H1 (cell line): ENCODE results near the gene IFITM2. TPM values are rescaled to one million over a fixed set of nuclear protein-coding genes. Genes with fewer than 3 reads are reported as not detected.

ENCODE experiments used
- CTCF ChIA-PET: fragments of 300-600 bp; sonication (Branson Sonifier 250); formaldehyde crosslinking; loops from one replicate; lab custom pipeline; 2021; ENCODE audit not compliant: partially characterized antibody; lab: Charles Lee
- POLR2A ChIA-PET: fragments of 300-600 bp; sonication (Branson Sonifier 250); formaldehyde crosslinking; loops from one replicate; lab custom pipeline; 2021; ENCODE audit warnings: inconsistent platforms; ENCODE audit not compliant: partially characterized antibody; lab: Charles Lee
- DNase-seq, 2 experiments: peaks; one replicate each; pipeline versions ENCODE4 v3.0.0 to v3.0.0-alpha.2; 2010 to 2022; ENCODE audit warnings: low spot score in 2 of 2, low read depth in 1 of 2, mixed read lengths in 1 of 2
- FAIRE-seq: peaks from 2 replicates; lab custom pipeline; 2011; peaks lifted over from hg19 to GRCh38; lab: Jason Lieb, UNC
- H2AFZ ChIP-seq: 2 replicates; pipeline ENCODE4 v1.8.1; 2012; ENCODE audit warnings: low read length, inconsistent platforms
- H2AK5ac ChIP-seq: 2 replicates; pipeline ENCODE4 v1.6.1; 2013; ENCODE audit warnings: low read depth, low read length
- H2BK120ac ChIP-seq: replicated peaks from 2 replicates; pipeline ENCODE3; 2013; ENCODE audit warnings: low read depth, low read length, inconsistent platforms
- H2BK12ac ChIP-seq: 2 replicates; pipeline ENCODE4 v1.6.1; 2013; ENCODE audit warnings: low read depth, low read length
- H2BK15ac ChIP-seq: 2 replicates; pipeline ENCODE4 v1.6.1; 2013; ENCODE audit warnings: low read length
- H2BK20ac ChIP-seq: 2 replicates; pipeline ENCODE4 v1.6.1; 2013; ENCODE audit warnings: low read length
- H2BK5ac ChIP-seq: 2 replicates; pipeline ENCODE4 v1.6.1; 2013; ENCODE audit warnings: low read depth, low read length
- H3K14ac ChIP-seq: 2 replicates; pipeline ENCODE4 v1.6.1; 2013; ENCODE audit warnings: inconsistent platforms; ENCODE audit not compliant: insufficient read length
- H3K18ac ChIP-seq: 2 replicates; pipeline ENCODE4 v1.6.1; 2013; ENCODE audit warnings: low read length; ENCODE audit errors: extremely low read depth
- H3K23ac ChIP-seq: 2 replicates; pipeline ENCODE4 v1.6.1; 2013; ENCODE audit warnings: inconsistent platforms; ENCODE audit not compliant: insufficient read length
- H3K23me2 ChIP-seq: 2 replicates; pipeline ENCODE4 v1.6.1; 2013; ENCODE audit warnings: low read depth, low read length
- H3K27ac ChIP-seq: 2 replicates; pipeline ENCODE4 v1.6.1; 2011; ENCODE audit warnings: low read depth, low read length, inconsistent platforms
- H3K27me3 ChIP-seq, 4 experiments: replicated peaks in 1 of 4; 1 replicate in 1 of 4; 2 replicates in 3 of 4; pipeline versions ENCODE4 v1.6.1 to v1.8.1; 2011 to 2013; ENCODE audit warnings: low read length in 3 of 4, mild to moderate bottlenecking in 3 of 4, inconsistent platforms in 2 of 4, mixed read lengths in 2 of 4, moderate library complexity in 1 of 4; ENCODE audit not compliant: control insufficient read depth in 3 of 4, insufficient read depth in 3 of 4; ENCODE audit errors: extremely low read depth in 1 of 4
- H3K36me3 ChIP-seq, 4 experiments: 2 replicates each; pipeline versions ENCODE4 v1.6.1 to v1.8.1; 2011 to 2013; ENCODE audit warnings: mild to moderate bottlenecking in 4 of 4, low read length in 3 of 4, moderate library complexity in 2 of 4, control low read depth in 1 of 4, inconsistent platforms in 1 of 4; ENCODE audit not compliant: insufficient read depth in 4 of 4, control insufficient read depth in 2 of 4
- H3K4ac ChIP-seq: replicated peaks from 2 replicates; pipeline ENCODE3; 2013; ENCODE audit warnings: low read length, low read depth, mixed read lengths, inconsistent platforms; ENCODE audit not compliant: insufficient read length
- H3K4me1 ChIP-seq, 4 experiments: replicated peaks in 1 of 4; 1 replicate in 1 of 4; 2 replicates in 3 of 4; pipeline versions ENCODE4 v1.6.1 to v1.8.1; 2011 to 2013; ENCODE audit warnings: low read length in 3 of 4, inconsistent platforms in 2 of 4, mixed read lengths in 1 of 4; ENCODE audit not compliant: insufficient read depth in 4 of 4, control insufficient read depth in 3 of 4
- H3K4me2 ChIP-seq, 2 experiments: 2 replicates each; pipeline versions ENCODE4 v1.6.1 to v1.8.1; 2011 to 2013; ENCODE audit warnings: low read depth in 2 of 2, low read length in 2 of 2, control low read depth in 1 of 2, inconsistent platforms in 1 of 2, mild to moderate bottlenecking in 1 of 2; ENCODE audit not compliant: insufficient read depth in 1 of 2
- H3K4me3 ChIP-seq, 4 experiments: fragments of 200-600, 300-600 bp in 1 of 4; sonication (generic), shearing (Covaris generic), sonication (Bioruptor Twin) in 1 of 4; 2 replicates each; pipeline versions ENCODE4 v1.5.1 to v1.8.1; 2011 to 2016; ENCODE audit warnings: low read length in 4 of 4, low read depth in 3 of 4, control low read depth in 2 of 4, inconsistent platforms in 2 of 4, mild to moderate bottlenecking in 2 of 4, mixed read lengths in 1 of 4, moderate library complexity in 1 of 4; ENCODE audit not compliant: insufficient read depth in 2 of 4; ENCODE audit errors: extremely low read depth in 1 of 4
- H3K56ac ChIP-seq: replicated peaks from 2 replicates; pipeline ENCODE3; 2013; ENCODE audit warnings: low read depth, mild to moderate bottlenecking, mixed read lengths, low read length, inconsistent platforms; ENCODE audit not compliant: insufficient read length
- H3K79me1 ChIP-seq: 2 replicates; pipeline ENCODE4 v1.6.1; 2013; ENCODE audit warnings: low read depth, low read length, control low read depth
- H3K79me2 ChIP-seq, 2 experiments: 2 replicates each; pipeline versions ENCODE4 v1.6.1 to v1.8.1; 2012 to 2013; ENCODE audit warnings: low read length in 2 of 2, mild to moderate bottlenecking in 2 of 2, inconsistent platforms in 1 of 2; ENCODE audit not compliant: insufficient read depth in 2 of 2, control insufficient read depth in 1 of 2
- H3K9ac ChIP-seq, 4 experiments: replicated peaks in 1 of 4; 1 replicate in 1 of 4; 2 replicates in 3 of 4; pipeline versions ENCODE4 v1.6.1 to v1.8.1; 2011 to 2013; ENCODE audit warnings: low read depth in 3 of 4, low read length in 3 of 4, control low read depth in 2 of 4, mild to moderate bottlenecking in 2 of 4, moderate library complexity in 2 of 4, inconsistent platforms in 1 of 4; ENCODE audit errors: extremely low read depth in 1 of 4
- H3K9me3 ChIP-seq, 2 experiments: 2 replicates each; pipeline versions ENCODE4 v1.6.1 to v1.8.1; 2012 to 2013; ENCODE audit warnings: mild to moderate bottlenecking in 2 of 2, moderate library complexity in 2 of 2, control low read depth in 1 of 2, inconsistent platforms in 1 of 2, low read depth in 1 of 2, low read length in 1 of 2, mixed read lengths in 1 of 2; ENCODE audit not compliant: insufficient read depth in 2 of 2
- H4K20me1 ChIP-seq, 2 experiments: replicated peaks in 1 of 2; 2 replicates each; pipeline versions ENCODE3 to v1.8.1; 2011 to 2013; ENCODE audit warnings: inconsistent platforms in 2 of 2, low read length in 2 of 2, mild to moderate bottlenecking in 1 of 2; ENCODE audit not compliant: insufficient read depth in 2 of 2, control insufficient read depth in 1 of 2
- H4K5ac ChIP-seq: 2 replicates; pipeline ENCODE4 v1.6.1; 2013; ENCODE audit warnings: low read length, low read depth, mixed read lengths, inconsistent platforms; ENCODE audit not compliant: insufficient read length
- H4K8ac ChIP-seq: 2 replicates; pipeline ENCODE4 v1.8.0; 2013; ENCODE audit warnings: mild to moderate bottlenecking, moderate library complexity, low read length, inconsistent platforms; ENCODE audit not compliant: insufficient read depth; ENCODE audit errors: extremely low read depth
- H4K91ac ChIP-seq: replicated peaks from 2 replicates; pipeline ENCODE3; 2013; ENCODE audit warnings: low read length, mixed read lengths, inconsistent platforms; ENCODE audit not compliant: insufficient read length
- ATF3 ChIP-seq: IDR thresholded peaks from 2 replicates; pipeline ENCODE4 v1.6.1; 2011; ENCODE audit warnings: low read depth, mild to moderate bottlenecking, low read length; ENCODE audit not compliant: insufficient read depth
- CEBPB ChIP-seq: IDR thresholded peaks from 2 replicates; pipeline ENCODE4 v1.6.1; 2012; ENCODE audit warnings: low read depth, low read length
- CTBP2 ChIP-seq: IDR thresholded peaks from 2 replicates; pipeline ENCODE4 v1.7.0; 2011; ENCODE audit warnings: borderline replicate concordance, mild to moderate bottlenecking, moderate library complexity, mixed read lengths, low read length; ENCODE audit not compliant: insufficient read depth, insufficient read length
- EZH2 ChIP-seq: fragments of 200-600 bp; sonication (generic); IDR thresholded peaks from 2 replicates; pipeline ENCODE4 v1.7.1; 2012; ENCODE audit warnings: low read depth, mild to moderate bottlenecking, moderate library complexity, low read length, inconsistent platforms; ENCODE audit not compliant: severe bottlenecking
- GTF2F1 ChIP-seq: IDR thresholded peaks from 2 replicates; pipeline ENCODE4 v1.6.1; 2012; ENCODE audit warnings: low read depth, low read length, improper control_type of control experiment, borderline replicate concordance
- HDAC6 ChIP-seq: IDR thresholded peaks from one replicate; pipeline ENCODE4 v1.7.1; 2012; ENCODE audit warnings: low read depth, mild to moderate bottlenecking, inconsistent platforms, low read length, moderate library complexity
- POU5F1 ChIP-seq: IDR thresholded peaks from 2 replicates; pipeline ENCODE4 v1.6.1; 2011; ENCODE audit warnings: low read depth, mild to moderate bottlenecking, low read length, moderate library complexity
- RNF2 ChIP-seq: fragments of 200-900, 300-1000 bp; sonication (generic); IDR thresholded peaks from 2 replicates; pipeline ENCODE4 v1.7.1; 2016; ENCODE audit warnings: borderline replicate concordance, low read depth, mild to moderate bottlenecking, antibody characterized with exemption, low read length; ENCODE audit not compliant: poor library complexity, severe bottlenecking; ENCODE audit errors: missing control alignments
- YY1 ChIP-seq: IDR thresholded peaks from 2 replicates; pipeline ENCODE4 v1.6.1; 2011; ENCODE audit warnings: low read depth, mild to moderate bottlenecking, low read length
- WGBS, 2 experiments: shearing (Covaris generic) in 1 of 2; methylation state at CpG; one replicate each; pipeline versions ENCODE4 v1.1.6 to v1.1.7; 2013 to 2015; ENCODE audit warnings: low lambda C conversion rate in 2 of 2, mixed read lengths in 2 of 2, inconsistent platforms in 1 of 2, low coverage in 1 of 2, missing lambda C conversion rate in 1 of 2; ENCODE audit not compliant: insufficient replicate concordance in 2 of 2, insufficient coverage in 1 of 2, insufficient read length in 1 of 2; ENCODE audit errors: extremely low coverage in 1 of 2, missing lambda C conversion rate in 1 of 2; 5-methylcytosine and 5-hydroxymethylcytosine counted together
- polyA plus RNA-seq, 7 experiments: library from polyadenylated mRNA; depleted of rRNA in 3 of 7; stranded (reverse) in 5 of 7; unstranded in 2 of 7; fragments of >200 nt in 5 of 7; fragments of 200-250 nt in 2 of 7; gene quantifications; 1 replicate in 5 of 7; 2 replicates in 1 of 7; 4 replicates in 1 of 7; pipeline versions ENCODE4 v1.2.1 to v1.2.3, GENCODE V29; 2011 to 2013; ENCODE audit warnings: missing spikeins in 2 of 7, mixed read lengths in 2 of 7
- total RNA-seq: library from RNA; stranded (reverse); fragmentation: NEBNext Ultra II Directional; extraction: Animal tissue kit (Norgen Biotek cat#: 25700); gene quantifications from 2 replicates; pipeline ENCODE4 v1.2.1, GENCODE V29; 2021

The IFITM2 gene
- total and polyA plus RNA-seq, 2 of the 8 experiments (the other 6 are each of a cell fraction or from before 2014, with no cell fraction given) = 399 to 764 TPM

GRCh38 chr11:326592-326841, 18.9 kb downstream of the IFITM2 start:
- TF ChIP-seq GTF2F1 (no peak), RNF2 (no peak), HDAC6 (no peak), CEBPB (no peak), EZH2 (no peak), YY1 (no peak), CTBP2 (no peak), POU5F1 (no peak), ATF3 (no peak)
- Histone ChIP-seq H3K36me3 (no peaks in the 10 kb centered on the region), H3K9ac (no peak overlapping the region), H3K18ac (peak overlapping the region; percentile 78; the same call in 1 of the 2 replicates), H3K4ac (no peak overlapping the region), H3K27ac (no peak overlapping the region), H3K79me2 (no peaks in the 10 kb centered on the region), H3K4me3 (no peak overlapping the region), H2BK15ac (no peak overlapping the region), H4K5ac (no peak overlapping the region), H3K23ac (no peak overlapping the region), H2BK20ac (peak overlapping the region; percentile 26; the same call in 1 of the 2 replicates), H2BK120ac (no peak overlapping the region), H3K23me2 (no peaks in the 10 kb centered on the region), H2AK5ac (no peak overlapping the region), H3K79me1 (no peaks in the 10 kb centered on the region), H4K20me1 (no peaks in the 10 kb centered on the region), H4K8ac (peak overlapping the region; percentile 62; the same call in 1 of the 2 replicates), H3K56ac (peak overlapping the region; percentile 42), H3K14ac (no peak overlapping the region), H2BK12ac (peak overlapping the region; percentile 64; the same call in 1 of the 2 replicates), H3K9me3 (peaks cover 4% of the 10 kb centered on the region in 2 experiments; a peak in 1 of 4 replicates), H3K4me1 (peaks cover 0 to 14% (median 2%) of the 10 kb centered on the region in 4 experiments; a peak in 4 of 7 replicates), H2BK5ac (peak overlapping the region; percentile 31; the same call in 1 of the 2 replicates), H2AFZ (no peak overlapping the region), H4K91ac (peak overlapping the region; percentile 93), H3K27me3 (no peaks in the 10 kb centered on the region), H3K4me2 (no peak overlapping the region)
- POLR2A ChIA-PET = interaction anchor here (1.1 to 1.2 kb wide), 2 partner anchors 17 to 26 kb away, joined by 3 read pairs; no protein-coding TSS in a partner anchor
- 86% methylated on average over 6 of the region's 6 CpGs; no CpG with 5 or more reads in 1 of the 2 experiments for WGBS, 2 experiments
- CTCF ChIA-PET = interaction anchor here (2.4 kb wide), 1 partner anchor 10 kb away, joined by 6 read pairs; no protein-coding TSS in a partner anchor
- FAIRE-seq (no peak), DNase-seq (peak in 1 of 2 experiments; percentile 43)
